GM13976 (cell line): ENCODE measurements around the gene AMIGO1.
A peak's percentile ranks its signal among the peaks of the same experiment; 100 is the strongest.

Experiments
- DNase-seq: peaks from one replicate; pipeline ENCODE4 v3.0.0; 2012; ENCODE audit warnings: low spot score
- in situ Hi-C: fragments of 300-500 bp; cut with MboI; formaldehyde crosslinking; loops from one replicate; pipeline ENCODE4 v1.12.0; 2022; ENCODE audit warnings: low sequenced_read_pairs, mixed read lengths, inconsistent platforms; ENCODE audit not compliant: unreplicated experiment
- TF ChIP-seq, protein P1 (sequence below): IDR thresholded peaks from 2 replicates; pipeline ENCODE4 v1.5.1; 2012; ENCODE audit warnings: borderline replicate concordance, mild to moderate bottlenecking; ENCODE audit not compliant: insufficient read depth; ENCODE audit errors: extremely low read depth, missing control alignments, control extremely low read depth

The AMIGO1 gene

DNA sequence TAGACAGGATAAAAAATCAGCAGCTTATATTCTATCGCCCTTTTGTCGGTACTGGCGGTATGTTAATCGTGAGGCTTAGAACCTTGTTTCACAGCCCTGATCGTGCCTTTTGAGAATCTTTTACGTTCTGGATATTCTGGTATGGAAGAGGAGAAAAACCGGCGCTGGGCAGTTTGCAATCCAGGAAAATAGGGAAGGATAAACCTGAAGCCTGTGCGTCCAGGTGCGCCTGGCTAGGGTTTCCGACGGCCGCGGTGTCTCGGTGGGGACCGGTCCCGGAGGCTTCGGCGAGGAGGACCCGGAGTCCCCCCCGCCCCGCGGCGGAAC is 43.4 kb downstream of the AMIGO1 start:
- TF ChIP-seq, protein P1, sequence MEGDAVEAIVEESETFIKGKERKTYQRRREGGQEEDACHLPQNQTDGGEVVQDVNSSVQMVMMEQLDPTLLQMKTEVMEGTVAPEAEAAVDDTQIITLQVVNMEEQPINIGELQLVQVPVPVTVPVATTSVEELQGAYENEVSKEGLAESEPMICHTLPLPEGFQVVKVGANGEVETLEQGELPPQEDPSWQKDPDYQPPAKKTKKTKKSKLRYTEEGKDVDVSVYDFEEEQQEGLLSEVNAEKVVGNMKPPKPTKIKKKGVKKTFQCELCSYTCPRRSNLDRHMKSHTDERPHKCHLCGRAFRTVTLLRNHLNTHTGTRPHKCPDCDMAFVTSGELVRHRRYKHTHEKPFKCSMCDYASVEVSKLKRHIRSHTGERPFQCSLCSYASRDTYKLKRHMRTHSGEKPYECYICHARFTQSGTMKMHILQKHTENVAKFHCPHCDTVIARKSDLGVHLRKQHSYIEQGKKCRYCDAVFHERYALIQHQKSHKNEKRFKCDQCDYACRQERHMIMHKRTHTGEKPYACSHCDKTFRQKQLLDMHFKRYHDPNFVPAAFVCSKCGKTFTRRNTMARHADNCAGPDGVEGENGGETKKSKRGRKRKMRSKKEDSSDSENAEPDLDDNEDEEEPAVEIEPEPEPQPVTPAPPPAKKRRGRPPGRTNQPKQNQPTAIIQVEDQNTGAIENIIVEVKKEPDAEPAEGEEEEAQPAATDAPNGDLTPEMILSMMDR, result no peak
- in situ Hi-C loops, result no loop called here
- DNase-seq, result peak; percentile 21

DNA sequence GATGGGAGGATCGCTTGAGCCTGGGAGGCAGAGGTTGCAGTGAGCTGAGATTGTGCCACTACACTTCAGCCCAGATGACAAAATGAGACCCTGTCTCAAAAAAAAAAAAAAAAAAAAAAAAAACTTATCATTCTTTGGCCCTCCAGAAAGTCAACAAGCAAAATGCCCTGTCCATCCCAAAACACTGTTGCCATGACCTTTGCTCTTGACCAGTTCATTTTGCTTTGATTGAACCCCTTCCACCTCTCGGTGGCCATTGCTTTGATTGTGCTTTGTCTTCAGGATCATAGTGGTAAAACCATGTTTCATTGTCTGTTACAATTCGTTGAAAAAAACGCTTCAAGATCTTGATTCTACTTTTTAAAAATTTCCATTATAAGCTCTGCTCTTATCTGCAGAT is 51.7 kb downstream of the AMIGO1 start:
- TF ChIP-seq, protein P1, result no peak
- in situ Hi-C loops, result no loop called here
- no peak for DNase-seq

DNA sequence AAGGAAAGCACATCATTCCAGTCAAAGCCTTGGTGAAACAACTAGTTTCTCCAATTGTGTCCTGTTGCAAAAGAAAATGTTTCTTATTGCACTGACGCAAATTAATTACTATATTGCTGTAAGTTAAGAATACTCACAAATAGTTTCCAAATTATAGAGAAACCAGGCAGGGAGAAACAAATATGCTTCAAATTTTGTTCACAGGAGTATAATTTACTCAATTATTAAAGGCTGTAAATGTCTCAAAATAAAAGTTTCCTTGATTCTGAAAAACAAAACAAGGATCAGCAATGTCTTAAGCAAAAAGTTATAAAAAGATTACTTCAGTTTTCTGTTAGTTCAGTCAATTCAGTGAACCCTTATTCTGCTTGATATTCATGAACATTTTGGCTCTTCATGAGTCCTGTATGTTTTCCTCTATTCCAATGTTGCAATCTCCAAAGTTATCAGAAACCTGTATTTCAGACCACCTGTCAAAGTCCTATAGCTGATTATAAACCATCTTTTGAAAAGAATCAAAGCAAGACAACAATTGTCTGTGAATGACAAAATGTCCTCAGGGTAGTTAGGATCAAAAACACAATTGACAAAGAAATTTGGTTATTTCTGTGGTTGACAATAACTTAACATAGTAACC is 54.9 kb downstream of the AMIGO1 start:
- in situ Hi-C loops, result no loop called here
- TF ChIP-seq, protein P1, result no peak
- no peak for DNase-seq
